Measurements from ENCODE around the gene PRAF2. TPM values are rescaled to one million over a fixed set of nuclear protein-coding genes. Genes with fewer than 3 reads are reported as not detected.

PRAF2 gene
- total and polyA plus RNA-seq, 2 of the 13 experiments (the other 11 are each of a cell fraction or from before 2014, with no cell fraction given) = 0.33 to 2.6 TPM

DNA sequence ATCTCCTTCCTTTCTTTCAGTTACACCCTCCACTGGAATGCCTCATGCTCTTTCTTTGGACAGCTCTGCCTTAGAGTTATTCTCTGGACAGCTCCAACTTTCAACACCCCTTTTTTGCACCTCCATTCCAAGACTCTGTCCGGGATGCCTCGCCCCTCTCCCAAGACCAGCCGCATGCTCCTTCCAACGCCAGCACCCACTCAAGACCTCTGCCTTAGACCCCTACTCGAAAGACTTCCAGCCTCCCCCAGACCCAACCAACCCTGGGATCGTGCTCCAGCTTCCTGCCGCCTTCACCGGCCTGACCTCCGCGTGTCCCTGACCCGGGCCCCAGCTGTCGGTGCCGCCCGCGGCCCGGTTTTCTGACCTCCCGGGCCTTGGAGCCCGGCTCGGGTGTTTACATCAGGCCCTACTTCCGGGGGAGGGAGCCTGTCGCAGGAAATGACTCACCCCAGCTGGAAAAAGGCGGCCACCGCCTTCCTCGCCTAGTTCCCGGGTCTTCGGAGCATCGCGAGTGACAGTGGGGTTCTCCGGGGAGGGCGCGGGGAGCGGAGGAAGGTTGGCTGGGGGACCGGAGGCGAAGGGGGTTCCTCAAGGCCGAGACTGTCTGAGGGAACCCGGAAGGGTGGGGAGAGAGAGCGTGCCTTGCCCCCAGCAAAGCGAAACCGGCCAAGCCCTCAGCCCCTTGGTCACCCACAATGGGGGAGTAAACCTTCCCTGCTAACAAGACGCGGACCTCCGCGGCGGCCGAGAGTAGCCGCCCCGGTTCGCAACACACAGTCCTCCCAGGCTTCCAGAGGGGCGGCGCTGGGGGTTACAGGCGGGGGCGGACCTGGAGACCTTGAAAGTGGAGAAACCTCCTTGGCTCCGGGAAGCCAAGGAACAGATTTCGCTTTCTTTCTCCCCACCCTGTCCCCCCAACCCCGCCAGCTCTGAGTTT is 6.0 kb upstream of the PRAF2 start, which contains the start of gene WDR45 (continued):
- TF ChIP-seq NFYB (CRISPR knock-in tag; IDR thresholded peaks at IDR 0.05) (no peak), RELA (CRISPR knock-in tag; IDR thresholded peaks at IDR 0.05) (no peak), RFXAP (CRISPR knock-in tag; IDR thresholded peaks at IDR 0.05; ENCODE audit: borderline replicate concordance) (no peak), ZNF235 (CRISPR knock-in tag; IDR thresholded peaks at IDR 0.05; ENCODE audit: borderline replicate concordance) (no peak), MIXL1 (CRISPR knock-in tag; IDR thresholded peaks at IDR 0.05) (0 out of 2 replicates have a peak, but pooled peaks have one; percentile 26), SALL2 (CRISPR knock-in tag; IDR thresholded peaks at IDR 0.05) (no peak), ZNF460 (CRISPR knock-in tag; IDR thresholded peaks at IDR 0.05; ENCODE audit: borderline replicate concordance) (no peak), NAIF1 (CRISPR knock-in tag; IDR thresholded peaks at IDR 0.05; ENCODE audit: borderline replicate concordance) (no peak), FOXK1 (CRISPR knock-in tag; IDR thresholded peaks at IDR 0.05; ENCODE audit: borderline replicate concordance, low read depth) (peak; percentile 89), ZNF879 (CRISPR knock-in tag; IDR thresholded peaks at IDR 0.05) (no peak), ZNF83 (CRISPR knock-in tag; IDR thresholded peaks at IDR 0.05; ENCODE audit: borderline replicate concordance) (no peak), POGZ (CRISPR knock-in tag; IDR thresholded peaks at IDR 0.05) (peak; percentile 30; the same call in 1 of the 2 replicates), NFKB2 (CRISPR knock-in tag; IDR thresholded peaks at IDR 0.05; ENCODE audit: borderline replicate concordance) (no peak), ZNF350 (CRISPR knock-in tag; IDR thresholded peaks at IDR 0.05; ENCODE audit: borderline replicate concordance, low read depth) (peak; percentile 30; the same call in 1 of the 2 replicates), ZNF260 (CRISPR knock-in tag; IDR thresholded peaks at IDR 0.05; ENCODE audit: borderline replicate concordance, low read depth) (no peak), ZNF331 (CRISPR knock-in tag; IDR thresholded peaks at IDR 0.05) (0 out of 2 replicates have a peak, but pooled peaks have one; percentile 28), STAG1 (CRISPR knock-in tag; IDR thresholded peaks at IDR 0.05) (no peak), ZNF589 (CRISPR knock-in tag; conservative IDR thresholded peaks at IDR 0.05) (no peak)
- TF ChIP-seq, protein P1, sequence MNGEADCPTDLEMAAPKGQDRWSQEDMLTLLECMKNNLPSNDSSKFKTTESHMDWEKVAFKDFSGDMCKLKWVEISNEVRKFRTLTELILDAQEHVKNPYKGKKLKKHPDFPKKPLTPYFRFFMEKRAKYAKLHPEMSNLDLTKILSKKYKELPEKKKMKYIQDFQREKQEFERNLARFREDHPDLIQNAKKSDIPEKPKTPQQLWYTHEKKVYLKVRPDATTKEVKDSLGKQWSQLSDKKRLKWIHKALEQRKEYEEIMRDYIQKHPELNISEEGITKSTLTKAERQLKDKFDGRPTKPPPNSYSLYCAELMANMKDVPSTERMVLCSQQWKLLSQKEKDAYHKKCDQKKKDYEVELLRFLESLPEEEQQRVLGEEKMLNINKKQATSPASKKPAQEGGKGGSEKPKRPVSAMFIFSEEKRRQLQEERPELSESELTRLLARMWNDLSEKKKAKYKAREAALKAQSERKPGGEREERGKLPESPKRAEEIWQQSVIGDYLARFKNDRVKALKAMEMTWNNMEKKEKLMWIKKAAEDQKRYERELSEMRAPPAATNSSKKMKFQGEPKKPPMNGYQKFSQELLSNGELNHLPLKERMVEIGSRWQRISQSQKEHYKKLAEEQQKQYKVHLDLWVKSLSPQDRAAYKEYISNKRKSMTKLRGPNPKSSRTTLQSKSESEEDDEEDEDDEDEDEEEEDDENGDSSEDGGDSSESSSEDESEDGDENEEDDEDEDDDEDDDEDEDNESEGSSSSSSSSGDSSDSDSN (CRISPR knock-in tag; IDR thresholded peaks at IDR 0.05) = peak; percentile 43; the same call in 1 of the 2 replicates
- TF ChIP-seq, protein P2, sequence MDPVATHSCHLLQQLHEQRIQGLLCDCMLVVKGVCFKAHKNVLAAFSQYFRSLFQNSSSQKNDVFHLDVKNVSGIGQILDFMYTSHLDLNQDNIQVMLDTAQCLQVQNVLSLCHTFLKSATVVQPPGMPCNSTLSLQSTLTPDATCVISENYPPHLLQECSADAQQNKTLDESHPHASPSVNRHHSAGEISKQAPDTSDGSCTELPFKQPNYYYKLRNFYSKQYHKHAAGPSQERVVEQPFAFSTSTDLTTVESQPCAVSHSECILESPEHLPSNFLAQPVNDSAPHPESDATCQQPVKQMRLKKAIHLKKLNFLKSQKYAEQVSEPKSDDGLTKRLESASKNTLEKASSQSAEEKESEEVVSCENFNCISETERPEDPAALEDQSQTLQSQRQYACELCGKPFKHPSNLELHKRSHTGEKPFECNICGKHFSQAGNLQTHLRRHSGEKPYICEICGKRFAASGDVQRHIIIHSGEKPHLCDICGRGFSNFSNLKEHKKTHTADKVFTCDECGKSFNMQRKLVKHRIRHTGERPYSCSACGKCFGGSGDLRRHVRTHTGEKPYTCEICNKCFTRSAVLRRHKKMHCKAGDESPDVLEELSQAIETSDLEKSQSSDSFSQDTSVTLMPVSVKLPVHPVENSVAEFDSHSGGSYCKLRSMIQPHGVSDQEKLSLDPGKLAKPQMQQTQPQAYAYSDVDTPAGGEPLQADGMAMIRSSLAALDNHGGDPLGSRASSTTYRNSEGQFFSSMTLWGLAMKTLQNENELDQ (CRISPR knock-in tag; IDR thresholded peaks at IDR 0.05; ENCODE audit: borderline replicate concordance) = no peak
- TF ChIP-seq, protein P3, sequence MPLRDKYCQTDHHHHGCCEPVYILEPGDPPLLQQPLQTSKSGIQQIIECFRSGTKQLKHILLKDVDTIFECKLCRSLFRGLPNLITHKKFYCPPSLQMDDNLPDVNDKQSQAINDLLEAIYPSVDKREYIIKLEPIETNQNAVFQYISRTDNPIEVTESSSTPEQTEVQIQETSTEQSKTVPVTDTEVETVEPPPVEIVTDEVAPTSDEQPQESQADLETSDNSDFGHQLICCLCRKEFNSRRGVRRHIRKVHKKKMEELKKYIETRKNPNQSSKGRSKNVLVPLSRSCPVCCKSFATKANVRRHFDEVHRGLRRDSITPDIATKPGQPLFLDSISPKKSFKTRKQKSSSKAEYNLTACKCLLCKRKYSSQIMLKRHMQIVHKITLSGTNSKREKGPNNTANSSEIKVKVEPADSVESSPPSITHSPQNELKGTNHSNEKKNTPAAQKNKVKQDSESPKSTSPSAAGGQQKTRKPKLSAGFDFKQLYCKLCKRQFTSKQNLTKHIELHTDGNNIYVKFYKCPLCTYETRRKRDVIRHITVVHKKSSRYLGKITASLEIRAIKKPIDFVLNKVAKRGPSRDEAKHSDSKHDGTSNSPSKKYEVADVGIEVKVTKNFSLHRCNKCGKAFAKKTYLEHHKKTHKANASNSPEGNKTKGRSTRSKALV (CRISPR knock-in tag; IDR thresholded peaks at IDR 0.05) = no peak
- TF ChIP-seq, protein P4, sequence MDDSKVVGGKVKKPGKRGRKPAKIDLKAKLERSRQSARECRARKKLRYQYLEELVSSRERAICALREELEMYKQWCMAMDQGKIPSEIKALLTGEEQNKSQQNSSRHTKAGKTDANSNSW (CRISPR knock-in tag; IDR thresholded peaks at IDR 0.05; ENCODE audit: borderline replicate concordance) = no peak
